ENCODE measurements around the gene RCAN1. TPM values are rescaled to one million over a fixed set of nuclear protein-coding genes. Genes with fewer than 3 reads are reported as not detected.

RCAN1 gene
- total and polyA plus RNA-seq, 2 of the 8 experiments (the other 6 are each of a cell fraction or from before 2014, with no cell fraction given) = 1.7 to 6.4 TPM

DNA sequence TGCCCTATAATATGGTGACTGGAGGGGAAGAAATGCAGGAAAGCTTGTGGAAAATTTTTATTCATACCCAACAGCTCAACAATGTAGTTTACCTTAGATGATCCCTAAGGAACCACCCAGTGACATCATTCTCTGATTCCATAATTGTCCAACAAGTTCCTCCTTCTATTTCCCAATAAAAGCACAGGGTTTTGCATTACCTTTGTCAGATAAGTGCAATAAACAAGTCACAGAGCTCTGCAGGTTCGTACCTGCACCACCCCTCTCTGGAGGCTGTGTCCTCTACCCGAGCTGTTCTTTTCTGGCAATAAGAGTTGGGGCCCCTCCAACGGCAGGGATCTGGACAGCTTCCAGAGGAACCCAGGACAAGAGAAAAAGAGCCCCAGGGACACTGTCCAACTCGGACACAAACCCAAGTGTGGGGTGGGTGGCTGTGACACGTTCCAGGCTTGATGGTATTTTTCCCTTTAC, 38.8 kb downstream of the RCAN1 start (continued):
- no peak for TF ChIP-seq RNF2 (IDR thresholded peaks at IDR 0.05; ENCODE audit: borderline replicate concordance, low read depth, low read length, missing control alignments, poor library complexity, severe bottlenecking)
- no peak for TF ChIP-seq MAX (IDR thresholded peaks at IDR 0.05)
- no peak for TF ChIP-seq HDAC2 (IDR thresholded peaks at IDR 0.05; ENCODE audit: borderline replicate concordance in 1 of 2, low read depth in 2 of 2, low read length in 2 of 2)
- TF ChIP-seq KDM1A (IDR thresholded peaks at IDR 0.05; ENCODE audit: borderline replicate concordance, low read length) = no peak
- TF ChIP-seq, protein P1, sequence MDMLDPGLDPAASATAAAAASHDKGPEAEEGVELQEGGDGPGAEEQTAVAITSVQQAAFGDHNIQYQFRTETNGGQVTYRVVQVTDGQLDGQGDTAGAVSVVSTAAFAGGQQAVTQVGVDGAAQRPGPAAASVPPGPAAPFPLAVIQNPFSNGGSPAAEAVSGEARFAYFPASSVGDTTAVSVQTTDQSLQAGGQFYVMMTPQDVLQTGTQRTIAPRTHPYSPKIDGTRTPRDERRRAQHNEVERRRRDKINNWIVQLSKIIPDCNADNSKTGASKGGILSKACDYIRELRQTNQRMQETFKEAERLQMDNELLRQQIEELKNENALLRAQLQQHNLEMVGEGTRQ (IDR thresholded peaks at IDR 0.05; ENCODE audit: low read length) = no peak
- no peak for TF ChIP-seq KDM5A (IDR thresholded peaks at IDR 0.05; ENCODE audit: low read length)
